ENCODE results near the gene TRMT11.

The TRMT11 gene

DNA sequence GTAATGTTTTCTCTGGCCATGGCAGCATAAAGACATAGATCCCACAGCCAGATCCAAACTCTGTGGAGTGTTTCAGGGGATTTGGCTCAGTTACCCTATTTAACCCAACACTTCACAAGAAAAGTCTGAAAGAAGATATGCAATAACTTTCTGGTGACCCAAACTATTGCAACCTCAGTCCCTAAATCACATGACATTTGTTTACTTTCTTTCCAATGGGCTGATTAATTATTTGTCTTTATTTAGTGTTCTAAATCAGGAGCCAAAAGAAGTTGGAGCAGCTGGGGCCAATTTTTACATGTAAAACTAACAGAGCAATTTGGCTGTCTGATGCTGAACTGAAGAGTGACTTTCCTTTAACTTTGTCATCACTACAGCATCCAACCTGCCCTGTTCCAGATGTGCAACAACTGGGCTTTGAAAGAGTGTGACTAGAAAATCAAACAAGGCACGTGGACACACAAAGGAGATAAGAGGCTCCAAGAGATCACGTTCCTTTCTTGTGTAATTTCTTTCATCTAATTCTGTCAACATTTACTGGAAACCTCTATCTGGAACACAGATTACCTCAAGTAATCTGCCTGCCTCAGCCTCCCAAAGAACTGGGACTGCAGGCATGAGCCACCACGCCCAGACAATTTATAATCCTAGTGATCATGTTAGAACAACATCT is 90.8 kb downstream of the TRMT11 start:
- DNase-seq (ENCODE audit: low read depth) = no peak

- no peak for DNase-seq (ENCODE audit: low read depth)
These were observed 91.8 kb downstream of the TRMT11 start for GRCh38 chr6:126077810-126078776.

GRCh38 chr6:126083875-126084274 is 97.5 kb downstream of the TRMT11 start:
- no peak for DNase-seq (ENCODE audit: low read depth)

DNA sequence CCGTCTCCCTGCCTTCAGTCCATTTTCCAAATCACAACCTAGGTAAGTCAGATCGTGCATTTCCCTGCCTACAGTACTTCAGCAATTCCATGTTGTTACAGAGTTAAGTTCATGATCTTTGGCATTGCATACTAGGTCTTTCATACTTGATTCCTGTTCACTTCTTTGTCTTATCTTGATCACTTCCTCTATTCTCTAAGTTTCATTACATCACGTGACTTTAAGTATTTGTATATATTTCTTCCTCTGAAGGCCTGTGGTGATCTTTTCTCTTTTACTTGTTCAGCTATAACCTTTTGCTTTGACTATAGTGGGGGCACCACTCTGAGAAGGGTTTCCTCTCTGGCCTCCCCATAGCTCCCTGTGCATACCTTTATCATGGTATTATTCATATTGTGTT is 100.2 kb downstream of the TRMT11 start:
- DNase-seq (ENCODE audit: low read depth) = no peak

Data from stimulated activated CD8-positive, alpha-beta memory T cell treated with anti-CD3 and anti-CD28 coated beads, Interleukin-15, amount 100 ng/mL, for 1 hour (primary cell).